ENCODE data around the gene GNAI2.

The GNAI2 gene

GRCh38 chr3:50235716-50236483 lies at the start of gene GNAI2:
TSS of gene GNAI2 (plus strand) at chr3:50236204. CDS start at chr3:50236336, 132 bp downstream.
- peak; percentile 97 for DNase-seq

- DNase-seq: no peak
Measured at GRCh38 chr3:50187750-50188149, 48.3 kb upstream of the GNAI2 start.

GRCh38 chr3:50189274-50189673 lies 46.7 kb upstream of the GNAI2 start:
- peak; percentile 8 for DNase-seq

GRCh38 chr3:50189989-50190388 lies 46.0 kb upstream of the GNAI2 start:
- DNase-seq: no peak

- DNase-seq: no peak
Measured at GRCh38 chr3:50190936-50191660, 44.9 kb upstream of the GNAI2 start, which contains the start of gene GNAT1. TSS of gene GNAT1 (plus strand) at chr3:50191610. CDS start at chr3:50191726, 116 bp downstream.

DNA sequence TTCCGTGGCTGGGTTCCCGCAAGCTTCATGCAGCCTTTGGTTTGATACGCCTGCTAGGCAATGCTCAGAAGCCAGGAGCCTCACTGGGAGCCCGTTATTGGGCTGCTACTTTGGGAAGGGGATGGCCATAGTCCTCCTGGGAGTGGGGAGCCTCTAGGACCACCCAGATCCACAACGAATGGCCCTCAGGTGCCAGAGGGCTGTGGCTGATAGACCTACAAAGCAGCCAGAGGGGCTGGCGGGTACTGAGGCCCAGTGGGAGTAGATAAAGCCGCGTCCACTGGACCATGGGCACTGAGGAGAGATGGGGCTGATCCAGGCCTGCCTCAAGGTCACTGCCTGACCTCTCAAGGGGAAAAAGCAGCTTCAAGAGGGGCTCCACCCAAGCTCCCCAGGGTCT lies 43.9 kb upstream of the GNAI2 start:
- DNase-seq: no peak

DNA sequence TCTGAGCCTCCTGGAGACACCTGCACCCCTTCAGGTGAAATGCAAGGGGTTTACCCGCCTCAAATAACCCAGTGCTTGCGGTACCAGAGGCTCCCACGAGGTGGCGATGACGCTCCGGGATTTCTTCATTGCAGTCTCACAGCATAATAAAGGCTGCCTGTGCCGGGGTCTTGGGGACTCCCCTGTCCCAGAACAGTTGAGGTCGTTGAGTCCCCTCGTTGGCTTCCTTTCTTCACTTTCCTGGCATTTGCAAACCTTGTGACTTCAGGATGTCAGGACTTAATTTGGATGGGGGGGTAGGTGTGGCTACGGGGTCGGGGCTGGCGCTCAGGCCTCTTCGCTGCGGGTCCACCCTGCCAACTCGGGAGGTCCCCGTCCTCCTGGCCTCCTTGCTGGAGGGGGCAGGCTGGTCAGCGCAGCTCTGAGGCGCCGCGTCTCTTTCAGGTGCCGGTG lies 43.3 kb upstream of the GNAI2 start:
- DNase-seq: peak; percentile 9

DNA sequence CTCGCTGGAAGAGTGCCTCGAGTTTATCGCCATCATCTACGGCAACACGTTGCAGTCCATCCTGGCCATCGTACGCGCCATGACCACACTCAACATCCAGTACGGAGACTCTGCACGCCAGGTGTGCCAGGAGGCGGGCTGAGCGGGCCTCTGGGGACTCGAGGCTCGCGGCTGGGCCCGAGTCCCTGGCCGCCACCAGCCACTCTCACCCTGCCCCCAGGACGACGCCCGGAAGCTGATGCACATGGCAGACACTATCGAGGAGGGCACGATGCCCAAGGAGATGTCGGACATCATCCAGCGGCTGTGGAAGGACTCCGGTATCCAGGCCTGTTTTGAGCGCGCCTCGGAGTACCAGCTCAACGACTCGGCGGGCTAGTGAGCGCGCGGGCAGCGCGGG lies 42.7 kb upstream of the GNAI2 start:
- no peak for DNase-seq

- DNase-seq: no peak
Measured at GRCh38 chr3:50193746-50194127, 42.3 kb upstream of the GNAI2 start.

GRCh38 chr3:50194128-50194902 lies 41.7 kb upstream of the GNAI2 start:
- DNase-seq: no peak

GRCh38 chr3:50194903-50195500 lies 41.0 kb upstream of the GNAI2 start:
- no peak for DNase-seq

- no peak for DNase-seq
Measured at GRCh38 chr3:50195501-50196252, 40.3 kb upstream of the GNAI2 start.

- no peak for DNase-seq
Measured at GRCh38 chr3:50196253-50196801, 39.7 kb upstream of the GNAI2 start.

DNA sequence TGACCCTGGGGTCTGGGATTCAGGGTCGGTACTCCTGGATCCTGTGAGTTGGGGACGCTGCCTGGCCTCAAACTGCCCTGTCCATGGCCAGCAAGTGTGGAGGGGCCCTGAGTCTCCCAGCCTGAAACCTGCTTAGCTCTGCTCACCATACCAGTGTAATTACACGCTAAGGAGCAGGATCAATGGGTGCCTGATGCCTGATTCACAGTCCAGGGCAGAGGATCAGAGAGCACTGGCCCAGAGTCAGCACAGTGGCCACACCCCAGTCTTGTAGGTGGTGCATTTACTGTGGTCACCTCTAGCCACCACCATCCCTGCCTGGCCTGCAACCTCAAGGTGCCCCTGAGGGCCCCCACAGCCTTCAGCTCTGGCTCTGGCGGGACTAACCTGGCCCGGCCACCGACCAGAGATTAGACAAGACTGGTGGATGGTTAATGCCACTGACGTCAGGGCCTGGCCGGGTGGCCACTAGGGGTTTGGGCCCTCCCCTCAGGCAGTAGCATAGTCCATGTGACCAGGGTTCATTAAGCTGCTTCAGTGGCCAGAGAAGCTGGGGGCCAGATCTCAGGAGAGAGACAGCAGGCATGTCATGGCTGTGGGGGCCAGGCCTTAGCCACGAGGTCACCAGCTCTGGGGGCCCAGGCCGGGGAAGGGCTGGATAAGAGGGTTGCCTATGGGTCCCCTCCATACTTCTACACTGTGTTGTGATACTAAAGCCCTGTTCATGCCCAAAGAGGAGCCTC lies 34.3 kb upstream of the GNAI2 start:
- DNase-seq: no peak

DNA sequence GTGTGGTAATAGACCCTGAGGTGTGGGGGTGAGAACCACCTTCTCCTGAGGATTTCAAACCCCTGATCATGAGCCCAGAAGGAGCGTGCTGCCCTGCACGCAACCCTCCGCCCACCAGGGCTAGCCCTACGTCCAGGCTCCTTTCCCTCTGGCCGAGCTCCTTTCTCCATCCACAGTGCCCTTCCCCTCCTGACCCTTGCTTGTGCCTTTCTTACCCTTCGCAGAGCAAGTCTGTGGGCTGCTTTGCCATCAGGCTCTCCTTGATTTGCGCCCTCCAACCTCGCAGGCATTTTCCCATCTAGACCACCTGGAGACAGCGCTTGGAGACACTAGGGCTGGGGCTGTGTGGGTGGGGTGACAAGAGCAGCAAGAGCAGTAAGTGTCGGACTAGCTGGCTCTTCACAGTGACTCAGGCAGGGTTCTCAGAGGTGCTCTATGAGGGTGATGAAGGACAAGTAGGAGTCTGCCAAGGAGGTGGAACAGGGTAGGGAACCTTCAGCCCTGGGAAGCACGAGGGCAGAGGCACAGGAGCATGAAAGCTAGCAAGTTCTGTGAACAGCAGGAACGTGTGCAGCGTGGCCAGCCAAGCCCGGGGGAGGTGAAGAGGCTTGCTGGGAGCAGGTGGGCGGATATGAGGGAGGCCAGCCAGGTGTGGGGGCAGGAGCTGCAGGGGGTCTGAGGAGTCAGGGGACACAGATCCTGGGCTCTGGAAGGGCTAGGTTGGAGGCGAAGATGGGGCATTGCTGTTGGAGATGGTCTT lies 33.5 kb upstream of the GNAI2 start:
- DNase-seq: no peak

DNA sequence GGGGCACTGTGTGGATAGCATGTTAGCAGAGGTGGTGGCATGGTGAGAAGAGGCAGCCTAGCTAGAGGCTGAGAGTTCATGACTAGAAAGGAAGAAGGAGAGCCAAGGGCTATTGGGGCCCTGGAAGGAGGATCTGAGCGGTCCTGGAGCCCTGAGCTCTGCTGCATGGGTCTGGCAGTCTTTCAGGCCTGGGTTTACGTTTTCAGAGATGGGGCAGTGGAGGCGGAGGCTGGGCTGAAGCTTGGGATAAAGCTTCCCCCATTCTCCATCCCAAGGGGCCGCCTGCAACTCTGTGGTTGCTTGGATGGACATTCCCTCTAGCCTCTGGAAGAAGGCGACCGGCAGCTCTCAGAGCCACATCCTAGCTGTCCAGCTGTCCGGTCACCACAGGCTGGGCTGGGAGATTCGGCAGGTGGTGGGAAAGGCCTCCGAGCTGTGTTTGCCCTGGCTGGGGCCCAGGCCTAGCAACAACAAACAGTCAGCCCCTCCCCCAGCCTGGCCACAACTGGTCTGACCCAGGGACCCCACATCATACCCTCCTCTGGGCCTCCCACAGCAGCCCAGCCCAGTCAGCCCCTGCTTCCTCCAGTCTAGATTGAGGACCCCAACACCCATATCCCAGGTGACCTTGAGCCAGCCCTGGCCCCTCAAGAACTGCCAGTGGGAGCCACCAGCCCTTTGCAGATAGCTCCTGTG lies 32.7 kb upstream of the GNAI2 start:
- DNase-seq: no peak

DNA sequence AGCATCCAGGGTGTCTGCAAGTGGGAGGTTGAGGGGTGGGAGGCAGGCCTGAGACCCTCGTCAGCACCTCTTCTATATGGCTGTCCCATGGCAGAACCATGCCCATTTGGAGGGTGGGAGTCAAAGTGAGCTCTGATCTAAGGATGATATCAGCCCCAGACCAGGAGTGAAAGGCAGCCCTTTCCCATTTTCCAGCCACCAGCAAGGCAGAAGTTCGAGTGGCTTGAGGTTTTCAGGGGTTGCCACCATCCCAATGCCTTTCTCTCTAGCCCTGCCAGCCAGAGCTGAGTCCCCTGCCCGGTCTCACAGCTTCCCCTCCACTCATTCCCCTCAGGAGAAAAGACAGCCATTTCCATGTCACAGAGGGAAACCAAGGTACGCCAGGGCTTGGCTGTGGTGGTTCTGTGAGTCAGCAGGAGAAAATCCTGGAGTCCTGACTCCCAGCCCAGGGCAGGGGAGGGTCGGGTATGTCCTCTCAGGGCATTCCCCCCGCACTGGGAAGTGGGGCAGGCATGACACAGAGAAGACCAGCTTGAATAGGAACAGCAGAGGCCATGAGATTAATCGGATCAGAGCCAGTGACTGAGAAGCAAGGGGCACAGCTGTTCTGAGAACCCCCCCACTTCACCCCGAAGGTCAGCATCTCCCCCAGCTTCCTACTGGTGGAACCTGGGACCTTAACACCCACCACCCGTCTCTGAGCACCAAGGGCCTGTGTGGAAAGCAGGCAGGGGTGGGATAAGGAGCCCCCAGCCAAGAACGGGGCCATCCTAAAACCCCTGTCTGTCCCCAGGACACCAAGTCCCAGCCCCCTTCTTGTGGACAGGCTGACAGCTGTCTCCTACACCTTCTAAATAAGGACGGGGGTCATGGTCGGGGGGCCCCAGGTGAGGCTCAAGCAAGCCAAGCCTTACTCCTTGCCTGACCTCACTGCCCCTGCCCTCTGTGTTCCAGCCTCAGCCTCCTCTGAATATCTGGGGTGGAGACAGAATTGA lies 31.9 kb upstream of the GNAI2 start:
- DNase-seq: no peak

DNA sequence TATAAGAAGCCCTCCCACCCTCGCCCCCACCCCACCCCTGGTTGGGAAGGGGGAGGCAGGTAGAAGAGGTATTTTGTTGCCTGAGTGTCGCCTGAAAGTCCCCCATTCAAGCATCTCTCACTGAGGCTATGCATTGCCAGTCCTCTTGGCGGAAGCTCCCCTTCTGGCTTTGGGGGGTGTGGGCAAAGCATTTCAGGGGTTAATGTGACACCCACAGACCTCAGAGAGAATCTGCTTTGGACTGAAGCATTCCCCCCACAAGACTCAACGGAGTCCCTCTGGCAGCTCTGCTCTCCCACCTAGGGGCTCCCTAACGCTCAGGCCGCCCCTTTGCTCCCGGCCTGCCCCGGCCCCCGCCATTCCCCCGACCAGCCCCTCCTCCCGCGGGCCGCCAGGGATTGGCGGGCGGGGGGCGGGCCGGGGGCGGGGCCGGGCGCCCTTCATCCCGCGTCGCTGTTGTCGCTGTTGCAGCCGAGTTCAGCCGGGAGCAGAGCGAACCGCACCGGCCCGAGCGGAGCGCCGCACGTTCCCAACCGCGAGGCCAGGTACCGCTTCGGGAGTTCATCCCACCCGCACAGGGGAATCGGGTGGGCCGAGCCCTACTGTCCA lies 31.1 kb upstream of the GNAI2 start, which contains the start of gene SLC38A3:
SLC38A3 (plus strand) TSS at position 468 of the 609 bp plus-strand sequence. CDS start 8,929 bp downstream, outside the sequence.
- no peak for DNase-seq
